Measurements from ENCODE around the gene CARS2.

- TF ChIP-seq POLR2AphosphoS5 (IDR thresholded peaks at IDR 0.05; ENCODE audit: low read depth, low read length) = no peak
- no peak for TF ChIP-seq POLR2A (IDR thresholded peaks at IDR 0.05; ENCODE audit: low read depth, low read length)
- no peak for TF ChIP-seq TAF1 (IDR thresholded peaks at IDR 0.05; ENCODE audit: borderline replicate concordance, low read depth, low read length)
These were observed 43.8 kb downstream of the CARS2 start for GRCh38 chr13:110662091-110662490.
